ENCODE results near the gene PUS10. TPM values are rescaled to one million over a fixed set of nuclear protein-coding genes. Genes with fewer than 3 reads are reported as not detected.

PUS10 gene
- total RNA-seq, 6 donors from 2014 or later = 6.1 to 28.3 (median 10.3) TPM

DNA sequence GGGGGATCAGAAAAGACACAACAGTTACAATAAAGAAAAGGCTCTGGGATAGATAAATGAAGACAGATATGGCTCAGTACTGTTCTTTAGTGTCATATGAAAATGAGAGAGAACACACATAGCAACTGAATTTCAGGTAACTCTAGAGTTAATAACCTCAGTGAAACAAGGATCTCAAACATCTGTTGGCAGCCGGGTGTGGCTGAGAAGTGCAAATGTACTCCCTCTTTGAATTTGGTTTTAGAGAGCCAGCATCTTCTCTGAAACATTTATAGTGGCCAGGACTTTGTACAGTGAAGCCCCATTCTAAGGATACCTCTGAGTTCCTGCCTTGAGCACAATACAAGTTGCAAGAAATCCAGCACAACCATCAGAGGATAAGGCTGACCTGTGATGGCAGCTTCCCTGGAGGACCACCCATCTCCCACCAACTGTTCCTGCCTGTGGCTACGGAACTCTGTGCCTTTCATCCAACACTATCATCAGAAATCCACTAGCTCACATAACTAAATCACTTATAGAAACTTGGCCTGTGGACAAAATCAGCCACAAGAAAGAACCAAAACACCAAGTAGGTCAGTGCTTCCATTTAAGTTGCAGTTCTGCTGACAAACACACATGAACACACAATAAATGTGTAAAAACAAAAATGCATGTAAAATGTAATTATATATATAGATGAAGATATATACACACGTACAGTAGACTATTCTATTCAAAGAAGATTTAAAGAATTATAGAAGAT lies 37.8 kb downstream of the PUS10 start:
- no peak overlapping the region for H3K4me3 ChIP-seq
- ATAC-seq (ENCODE audit: low FRiP score in 2 of 2) (no peak), DNase-seq (no peak)
- WGBS, 2 donors = 83 to 89% methylated on average over 3 of the region's 3 CpGs
- no peak overlapping the region for H3K27ac ChIP-seq
- no peaks in the 10 kb centered on the region for H3K27me3 ChIP-seq
- TF ChIP-seq EP300 (IDR thresholded peaks at IDR 0.05) (no peak), POLR2AphosphoS5 (IDR thresholded peaks at IDR 0.05) (no peak), POLR2A (IDR thresholded peaks at IDR 0.05) (no peak)
- TF ChIP-seq, protein P1, sequence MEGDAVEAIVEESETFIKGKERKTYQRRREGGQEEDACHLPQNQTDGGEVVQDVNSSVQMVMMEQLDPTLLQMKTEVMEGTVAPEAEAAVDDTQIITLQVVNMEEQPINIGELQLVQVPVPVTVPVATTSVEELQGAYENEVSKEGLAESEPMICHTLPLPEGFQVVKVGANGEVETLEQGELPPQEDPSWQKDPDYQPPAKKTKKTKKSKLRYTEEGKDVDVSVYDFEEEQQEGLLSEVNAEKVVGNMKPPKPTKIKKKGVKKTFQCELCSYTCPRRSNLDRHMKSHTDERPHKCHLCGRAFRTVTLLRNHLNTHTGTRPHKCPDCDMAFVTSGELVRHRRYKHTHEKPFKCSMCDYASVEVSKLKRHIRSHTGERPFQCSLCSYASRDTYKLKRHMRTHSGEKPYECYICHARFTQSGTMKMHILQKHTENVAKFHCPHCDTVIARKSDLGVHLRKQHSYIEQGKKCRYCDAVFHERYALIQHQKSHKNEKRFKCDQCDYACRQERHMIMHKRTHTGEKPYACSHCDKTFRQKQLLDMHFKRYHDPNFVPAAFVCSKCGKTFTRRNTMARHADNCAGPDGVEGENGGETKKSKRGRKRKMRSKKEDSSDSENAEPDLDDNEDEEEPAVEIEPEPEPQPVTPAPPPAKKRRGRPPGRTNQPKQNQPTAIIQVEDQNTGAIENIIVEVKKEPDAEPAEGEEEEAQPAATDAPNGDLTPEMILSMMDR (IDR thresholded peaks at IDR 0.05) = no peak
- peaks cover 0 to 3% (median 0%) of the 10 kb centered on the region in 4 donors for H3K4me1 ChIP-seq
- no peaks in the 10 kb centered on the region for H3K9me3 ChIP-seq
- H3K36me3 ChIP-seq = no peaks in the 10 kb centered on the region

DNA sequence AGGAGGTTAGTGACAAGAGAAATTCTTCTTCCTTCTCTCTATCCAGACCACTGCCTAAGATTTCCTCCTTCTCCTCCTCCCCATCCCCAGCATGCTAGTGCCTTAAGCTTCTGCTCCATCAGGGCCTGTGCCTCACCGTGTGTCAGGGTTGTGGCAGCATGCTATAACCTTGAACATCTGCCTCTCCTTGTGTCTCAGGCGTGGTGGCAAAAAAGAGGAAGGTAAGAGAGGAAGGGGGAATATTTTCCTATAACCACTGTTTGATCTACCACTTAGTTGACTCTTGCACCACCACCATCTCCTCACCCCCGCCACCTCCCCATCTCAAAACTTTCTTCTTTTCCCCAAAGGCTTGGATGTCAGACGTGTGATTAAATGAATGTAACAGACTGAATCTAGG lies 38.8 kb downstream of the PUS10 start:
- Histone ChIP-seq H3K27me3 (no peaks in the 10 kb centered on the region), H3K9me3 (no peaks in the 10 kb centered on the region), H3K4me3 (no peak overlapping the region), H3K4me1 (peaks cover 0 to 3% (median 0%) of the 10 kb centered on the region in 4 donors), H3K27ac (no peak overlapping the region), H3K36me3 (no peaks in the 10 kb centered on the region)
- no peak for TF ChIP-seq POLR2AphosphoS5 (IDR thresholded peaks at IDR 0.05)
- TF ChIP-seq, protein P1 (IDR thresholded peaks at IDR 0.05) = no peak
- no peak for TF ChIP-seq POLR2A (IDR thresholded peaks at IDR 0.05)
- no peak for TF ChIP-seq EP300 (IDR thresholded peaks at IDR 0.05)
- ATAC-seq (ENCODE audit: low FRiP score in 2 of 2) (no peak), DNase-seq (no peak)
- WGBS, 2 donors = 71 to 74% methylated on average over 4 of the region's 4 CpGs

DNA sequence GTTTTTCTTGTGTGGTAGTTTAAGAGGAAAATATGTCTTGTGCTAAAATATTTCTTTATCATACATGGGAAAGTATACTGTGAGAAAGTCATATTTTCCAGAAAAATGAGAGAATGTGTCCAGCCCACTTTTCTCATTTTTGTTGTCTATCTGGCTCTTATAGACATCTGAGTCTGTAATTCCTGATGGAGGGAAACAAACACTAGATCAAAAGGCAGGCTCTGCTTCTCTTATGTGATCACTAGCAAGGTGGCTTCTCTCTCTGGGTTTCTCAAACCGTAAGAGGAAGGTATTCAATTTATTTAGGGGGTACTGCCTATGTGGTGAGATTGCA lies 40.5 kb downstream of the PUS10 start:
- Histone ChIP-seq H3K36me3 (no peaks in the 10 kb centered on the region), H3K4me1 (peaks cover 0 to 3% (median 0%) of the 10 kb centered on the region in 4 donors), H3K27me3 (no peaks in the 10 kb centered on the region), H3K9me3 (no peaks in the 10 kb centered on the region), H3K27ac (no peak overlapping the region), H3K4me3 (no peak overlapping the region)
- 83 to 97% methylated on average over 1 of the region's 1 CpG for WGBS, 2 donors
- no peak for ATAC-seq (ENCODE audit: low FRiP score in 2 of 2)
- no peak for DNase-seq
- TF ChIP-seq POLR2A (IDR thresholded peaks at IDR 0.05) (no peak), EP300 (IDR thresholded peaks at IDR 0.05) (no peak), POLR2AphosphoS5 (IDR thresholded peaks at IDR 0.05) (no peak)
- TF ChIP-seq, protein P1 (IDR thresholded peaks at IDR 0.05) = no peak

DNA sequence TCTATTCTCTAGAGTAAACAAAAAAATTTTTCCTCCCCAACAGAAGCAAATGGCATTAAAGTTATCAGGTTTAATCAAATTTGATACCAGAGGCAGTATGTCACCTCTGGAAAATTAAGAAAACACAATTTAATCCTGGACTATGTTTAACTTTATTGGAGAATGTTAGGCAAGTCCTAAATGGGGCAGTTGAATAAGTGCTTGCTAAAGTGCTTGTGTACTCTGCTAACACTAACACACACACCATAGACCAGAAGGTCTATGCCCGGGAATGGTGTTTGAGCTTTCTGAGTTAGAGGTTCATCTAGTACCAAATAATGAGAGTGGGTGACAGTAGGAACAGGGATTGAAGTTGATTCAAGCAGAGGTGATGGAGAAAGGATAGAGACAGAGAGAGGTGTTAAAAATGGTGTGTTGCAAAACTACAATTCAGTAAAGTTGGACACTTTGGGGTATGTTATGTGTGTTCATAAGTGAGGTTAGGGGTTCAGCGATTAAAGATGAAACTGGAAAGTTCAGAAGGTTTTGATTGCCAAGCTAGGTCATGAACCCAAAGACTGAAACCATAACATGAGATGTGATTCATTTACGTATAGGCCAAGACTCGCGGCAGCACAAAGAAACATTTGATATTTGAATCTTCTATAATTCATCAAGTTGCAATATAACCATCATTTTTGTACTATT lies 41.0 kb downstream of the PUS10 start:
- Histone ChIP-seq H3K4me1 (peaks cover 0 to 3% (median 0%) of the 10 kb centered on the region in 4 donors), H3K27me3 (no peaks in the 10 kb centered on the region), H3K9me3 (no peaks in the 10 kb centered on the region), H3K4me3 (no peak overlapping the region), H3K27ac (no peak overlapping the region), H3K36me3 (no peaks in the 10 kb centered on the region)
- WGBS, 2 donors = 61 to 62% methylated on average over 5 of the region's 5 CpGs
- no peak for DNase-seq
- no peak for ATAC-seq (ENCODE audit: low FRiP score in 2 of 2)
- no peak for TF ChIP-seq EP300 (IDR thresholded peaks at IDR 0.05)
- no peak for TF ChIP-seq POLR2AphosphoS5 (IDR thresholded peaks at IDR 0.05)
- TF ChIP-seq, protein P1 (IDR thresholded peaks at IDR 0.05) = no peak
- no peak for TF ChIP-seq POLR2A (IDR thresholded peaks at IDR 0.05)
